SKM-1 (cell line): ENCODE data around the gene GPR39.

ENCODE experiments used
- DNase-seq: peaks from one replicate; lab custom pipeline; 2025; ENCODE audit not compliant: unreplicated experiment; lab: John Stamatoyannopoulos, UW

GPR39 gene

DNA sequence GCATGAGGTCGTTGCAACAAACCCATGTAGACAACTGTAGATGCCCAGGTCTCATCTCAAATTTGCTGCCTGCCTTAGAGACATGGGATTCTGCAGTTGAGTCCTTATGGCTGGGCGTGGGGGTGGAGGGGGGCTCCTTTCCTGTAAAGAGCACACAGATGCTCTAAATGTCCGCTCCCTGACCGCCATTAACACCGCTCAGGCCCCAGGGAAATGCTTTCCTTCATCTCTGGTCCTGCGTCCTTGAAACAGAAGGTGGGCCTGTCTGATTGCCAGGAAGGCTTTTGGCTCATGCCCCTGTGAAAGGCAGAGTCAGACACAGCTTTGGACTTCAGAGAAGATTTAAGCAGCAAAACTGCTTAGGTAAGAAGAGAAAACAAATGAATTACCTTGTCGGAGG is 25.7 kb downstream of the GPR39 start:
- DNase-seq: no peak

DNA sequence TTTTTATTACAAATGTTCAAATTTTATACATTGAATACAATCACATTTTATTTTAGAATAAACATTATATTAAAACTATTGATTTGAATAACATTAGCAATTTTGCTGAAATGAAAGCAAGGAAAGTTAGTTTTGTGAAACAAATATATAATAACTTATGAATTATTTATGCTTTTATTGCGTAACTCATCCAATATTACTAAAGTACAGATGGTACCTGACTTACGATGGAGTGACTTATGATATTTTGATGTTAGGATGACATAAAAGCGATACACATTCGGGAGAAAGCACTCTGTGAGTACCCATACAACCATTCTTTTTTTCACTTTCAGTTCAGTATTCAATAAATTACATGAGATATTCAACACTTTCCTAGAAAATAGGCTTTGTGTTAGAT is 26.5 kb downstream of the GPR39 start:
- no peak for DNase-seq

DNA sequence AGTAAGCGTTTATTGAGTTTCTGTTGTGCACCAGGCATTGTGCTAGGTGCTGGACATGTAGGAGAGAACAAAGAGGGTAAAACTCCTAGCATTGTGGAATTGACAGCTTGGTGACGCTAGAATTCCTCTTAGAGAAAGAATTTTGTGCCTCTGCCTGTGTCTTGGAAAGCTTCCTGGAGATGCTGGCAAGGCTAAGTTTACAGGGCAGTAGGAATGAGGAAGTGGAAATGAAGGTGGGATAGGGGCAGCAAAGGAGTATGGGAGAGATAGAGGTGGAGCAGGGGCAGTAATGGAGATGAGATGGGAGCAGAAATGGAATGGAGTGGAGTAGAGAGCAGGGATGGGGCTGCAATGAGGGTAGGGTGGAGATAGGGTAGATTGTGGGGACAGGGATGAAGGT is 29.8 kb downstream of the GPR39 start:
- DNase-seq: no peak

DNA sequence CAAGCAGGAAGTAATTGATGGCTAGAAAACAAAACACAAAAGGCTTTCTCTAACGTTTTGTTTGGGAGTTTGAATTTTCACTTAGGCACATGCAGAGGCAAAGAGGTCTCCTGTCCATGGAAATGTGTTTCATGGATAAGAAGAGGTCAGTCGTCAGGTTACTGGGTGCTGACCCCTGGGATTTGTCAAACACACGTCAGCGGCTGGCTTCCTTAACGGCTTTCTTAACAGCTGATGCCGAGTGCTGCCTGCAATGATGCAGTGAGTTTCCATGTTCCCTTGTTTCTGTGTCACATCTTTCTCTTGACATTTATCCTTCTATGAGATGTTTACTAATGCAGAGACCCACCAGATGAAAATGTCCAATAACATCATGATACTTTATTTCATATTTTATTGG is 31.7 kb downstream of the GPR39 start:
- no peak for DNase-seq

DNA sequence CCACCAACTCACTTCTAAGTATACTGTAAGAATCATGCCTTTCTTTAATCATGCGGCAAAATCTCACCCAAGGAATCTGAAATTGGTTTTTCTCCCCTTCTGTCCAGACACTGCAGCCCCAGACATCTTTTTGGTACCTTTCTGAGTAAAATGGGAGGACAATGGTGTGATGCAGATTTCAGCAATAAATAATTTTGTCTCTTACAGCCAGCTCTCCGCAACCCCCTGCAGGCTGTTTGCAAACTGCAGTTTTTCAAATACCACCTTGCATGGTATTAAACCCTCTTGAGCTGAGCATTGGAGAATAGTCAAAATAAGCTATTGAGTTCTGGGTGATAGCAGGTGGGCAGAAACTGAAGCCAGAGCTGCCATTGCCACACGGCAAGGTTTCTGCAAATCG is 32.2 kb downstream of the GPR39 start:
- DNase-seq: no peak

DNA sequence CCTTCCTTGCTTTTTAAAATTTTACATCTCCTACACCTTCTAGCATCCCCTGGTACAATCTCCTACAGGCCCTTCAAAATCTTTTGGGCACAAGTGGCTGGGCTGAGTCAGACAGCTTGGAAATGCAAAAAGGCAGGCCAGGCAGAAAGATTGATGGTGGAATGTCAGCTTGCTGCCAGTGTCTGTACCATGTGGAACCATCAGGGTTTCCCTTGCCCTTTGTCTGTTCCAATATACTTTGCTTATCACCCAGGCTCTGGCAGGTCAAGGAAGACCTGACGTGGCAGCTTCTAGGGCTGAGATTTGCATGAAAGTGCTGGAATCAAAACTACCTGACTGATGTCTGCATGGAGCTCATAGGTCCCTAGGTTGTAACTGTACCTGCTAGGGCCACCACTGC is 33.3 kb downstream of the GPR39 start:
- DNase-seq: no peak

DNA sequence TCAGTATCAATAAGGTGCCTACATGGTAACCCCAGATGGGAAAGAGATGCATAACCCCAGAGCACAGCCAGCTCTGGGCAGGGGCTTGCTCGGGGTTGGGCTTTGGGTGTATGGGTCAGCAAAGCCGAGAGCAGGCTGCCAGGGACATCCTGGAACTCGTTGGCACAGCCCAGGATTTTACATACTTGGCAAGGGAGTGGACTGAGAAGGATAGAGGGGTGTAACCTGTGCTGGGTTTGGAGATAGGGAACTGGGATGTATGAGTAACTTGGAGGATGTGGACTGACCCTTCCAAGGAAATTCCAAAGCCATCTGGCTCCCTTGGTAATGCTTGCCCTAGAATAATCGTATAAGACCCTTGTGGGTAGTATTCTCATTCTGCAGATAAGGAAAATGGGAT is 44.2 kb downstream of the GPR39 start:
- no peak for DNase-seq

DNA sequence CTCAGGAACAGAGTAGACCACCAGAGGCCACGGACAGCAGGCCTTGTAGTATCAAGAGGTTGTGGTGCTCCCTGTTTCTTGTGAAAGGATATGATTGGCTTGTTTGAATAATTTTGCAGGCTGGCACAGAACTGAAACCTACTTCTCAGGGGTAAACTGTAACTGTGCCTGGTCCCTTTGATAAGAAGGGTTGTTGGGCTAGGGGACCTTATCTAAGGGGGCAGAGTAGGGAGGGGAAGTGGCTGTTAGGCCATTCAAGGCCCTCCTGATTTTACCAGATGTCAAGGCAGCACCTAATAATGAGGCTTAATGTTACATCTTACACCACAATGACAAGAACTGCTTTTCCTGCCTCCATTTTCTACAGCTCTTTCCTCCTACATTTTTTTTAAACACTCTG is 45.6 kb downstream of the GPR39 start:
- DNase-seq: no peak

DNA sequence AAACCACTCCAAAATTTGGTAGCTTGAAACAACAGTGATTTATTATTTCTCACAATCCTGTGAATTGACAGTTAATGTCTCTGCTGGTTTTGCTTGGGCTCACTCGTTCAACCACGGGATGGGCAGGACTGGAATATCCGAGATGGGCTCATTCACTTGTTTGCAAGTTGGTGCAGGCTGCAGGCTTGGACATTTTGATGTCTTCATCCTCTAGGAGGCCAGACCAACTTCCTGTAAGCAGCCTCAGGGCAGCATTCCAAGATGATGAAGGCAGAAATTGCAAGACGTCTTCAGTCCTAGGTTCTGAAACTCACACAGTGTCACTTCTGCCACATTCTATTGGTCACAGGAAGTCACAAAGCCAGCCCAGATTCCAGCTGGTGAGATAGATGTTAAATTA is 47.1 kb downstream of the GPR39 start:
- no peak for DNase-seq

DNA sequence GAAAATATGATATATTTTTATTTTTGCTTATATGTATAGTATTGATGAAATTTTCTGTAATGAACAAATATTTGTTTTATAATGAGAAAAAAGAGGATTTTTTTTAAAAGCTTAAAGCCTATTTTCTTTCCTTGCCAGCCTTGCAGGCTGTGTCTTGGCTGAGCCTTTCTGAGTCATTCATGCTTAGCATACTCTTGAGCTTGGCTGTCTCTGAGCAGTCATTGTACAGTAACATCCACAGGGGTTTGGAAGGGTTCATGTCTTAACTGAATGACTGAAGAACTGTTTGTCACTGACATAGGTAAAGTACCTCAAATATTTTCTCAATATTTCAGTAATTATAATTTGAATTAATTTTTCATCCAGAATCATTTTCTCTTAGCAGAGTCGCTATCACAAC is 49.3 kb downstream of the GPR39 start:
- DNase-seq: no peak

DNA sequence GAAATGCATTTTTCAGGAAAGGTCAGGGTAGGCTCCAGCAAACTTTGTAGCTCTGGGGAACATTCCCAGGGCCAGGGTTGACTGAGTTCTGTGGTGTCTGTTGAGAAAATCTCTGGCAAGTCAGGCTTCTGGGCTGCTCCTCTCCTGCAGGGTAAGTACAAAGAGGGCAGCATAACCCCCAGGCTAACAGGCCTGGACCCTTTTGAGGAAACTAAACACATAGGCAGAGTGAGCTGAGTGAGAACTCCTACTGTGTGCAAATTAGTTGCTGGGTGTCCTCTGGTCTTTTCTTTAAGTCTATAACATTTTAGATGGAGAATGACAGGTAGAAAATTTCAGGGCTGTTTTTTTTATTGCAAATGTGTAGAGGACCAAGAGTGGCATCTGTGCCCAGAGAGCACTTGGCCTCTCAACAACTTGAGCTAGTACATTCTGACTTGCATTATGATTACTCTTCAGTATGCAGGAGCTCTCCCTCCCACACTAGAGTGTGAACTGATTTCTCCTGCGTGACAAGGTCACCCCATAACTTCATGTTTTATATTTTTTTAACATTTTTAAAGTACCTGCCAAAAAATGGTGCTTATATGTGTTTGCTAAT is 49.9 kb downstream of the GPR39 start:
- DNase-seq: no peak

DNA sequence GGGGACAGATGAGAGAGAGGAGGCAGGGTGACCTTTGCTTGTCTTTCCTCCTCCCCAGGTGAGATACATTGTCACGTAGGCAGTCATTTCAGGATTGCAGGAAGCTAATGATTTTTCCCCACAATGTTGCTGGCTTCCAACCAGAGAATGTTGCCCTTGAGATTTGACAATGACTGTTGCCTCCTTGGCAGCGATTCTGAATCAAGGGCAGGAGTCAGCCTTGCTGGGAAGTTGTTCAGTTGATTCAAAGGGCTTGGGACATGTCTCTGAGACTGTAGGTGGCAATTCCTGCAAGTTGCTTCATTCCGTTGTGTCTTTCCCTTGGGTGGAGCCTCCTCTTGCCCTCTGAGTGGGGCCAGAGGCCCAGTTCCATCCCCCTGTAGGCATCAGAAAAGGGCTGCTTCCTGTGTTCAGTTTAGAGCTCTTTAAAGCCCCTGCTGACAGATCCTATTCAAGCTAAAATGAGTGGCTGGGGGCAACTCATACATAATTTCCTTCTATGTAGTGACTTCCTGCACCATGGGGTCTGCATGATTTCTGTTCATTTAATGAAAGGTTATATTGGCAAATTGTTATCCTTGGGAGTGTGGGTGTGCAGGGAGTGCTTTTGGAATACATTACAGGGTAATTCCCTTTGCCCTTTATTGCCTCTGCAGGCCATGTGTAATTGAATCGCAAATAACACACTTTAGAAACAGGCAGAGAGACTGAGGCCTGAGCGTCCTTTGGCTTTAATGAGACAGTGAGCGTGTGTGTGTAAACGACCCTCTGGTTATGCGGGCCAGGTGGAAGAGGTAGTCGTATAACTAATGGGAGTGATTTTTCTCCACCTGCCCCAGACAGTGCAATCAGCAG is 52.4 kb downstream of the GPR39 start:
- DNase-seq: no peak

DNA sequence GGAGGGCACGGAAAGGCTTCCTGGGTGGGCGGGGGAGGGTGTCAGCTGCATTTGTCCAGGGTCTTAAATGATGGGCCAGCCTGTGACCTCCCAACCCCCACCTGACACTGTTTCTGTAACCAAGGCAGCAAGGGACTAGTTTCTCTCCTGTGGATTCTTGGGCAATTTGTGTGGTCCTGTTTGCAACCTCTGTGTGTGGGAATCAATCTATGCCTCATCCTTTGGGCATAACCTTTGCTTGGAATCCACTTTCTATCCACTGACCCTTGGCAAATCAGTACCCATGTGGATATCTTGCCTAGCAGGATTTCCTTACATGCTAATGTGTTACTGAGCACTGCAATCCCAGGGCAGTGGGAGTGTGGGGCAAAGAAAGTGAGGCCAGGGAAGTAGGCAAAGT is 54.1 kb downstream of the GPR39 start:
- no peak for DNase-seq

DNA sequence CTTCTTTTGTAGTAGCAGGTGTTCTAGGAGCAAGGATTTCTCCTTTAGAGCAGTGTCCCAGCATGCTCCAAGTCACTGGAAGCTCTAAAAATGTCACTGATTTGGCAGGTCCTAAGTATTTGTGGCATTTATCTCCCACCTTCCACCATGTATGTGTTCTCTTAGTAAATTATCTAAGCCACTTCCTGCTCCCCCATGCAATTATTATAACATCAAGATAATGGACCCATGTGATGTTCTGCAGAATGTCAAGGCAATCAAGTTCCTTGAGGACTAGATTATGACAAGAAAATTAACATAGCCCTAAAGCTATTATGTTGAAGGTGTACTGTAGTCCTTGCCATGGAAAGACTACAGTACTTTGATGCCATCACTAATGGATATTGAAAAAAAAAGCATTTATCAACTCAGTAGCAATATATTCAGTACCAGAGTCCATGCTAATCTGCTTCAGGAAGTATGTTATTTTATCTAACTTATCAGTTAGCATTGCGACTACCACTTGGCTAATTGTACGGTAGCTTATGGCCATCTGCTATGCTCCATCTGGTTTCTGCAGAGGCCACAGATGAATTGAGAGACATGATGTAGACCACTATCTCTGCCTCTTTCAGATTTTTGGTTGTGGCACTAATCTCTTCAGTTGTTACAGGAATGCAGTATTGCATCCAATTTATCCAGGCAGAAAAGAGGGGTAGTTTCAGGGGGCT is 56.7 kb downstream of the GPR39 start:
- no peak for DNase-seq

DNA sequence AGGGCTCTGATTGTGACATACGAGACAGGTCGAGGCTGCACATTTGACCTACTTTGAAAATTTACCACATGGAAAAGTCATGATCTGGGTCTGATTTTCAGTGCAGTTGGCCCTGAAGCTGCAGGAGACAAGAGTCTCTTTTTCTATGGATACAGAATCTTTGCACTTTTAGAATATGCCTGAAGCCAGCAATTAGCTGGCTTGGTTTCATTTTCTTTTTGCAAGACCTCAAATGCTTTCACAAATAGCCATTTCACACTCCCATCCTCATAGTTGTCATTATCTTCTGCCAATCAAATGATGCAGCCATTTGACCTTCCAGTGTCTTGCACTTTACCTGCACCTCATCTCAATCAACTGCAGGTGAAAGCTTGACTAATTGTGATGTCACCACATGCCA is 59.0 kb downstream of the GPR39 start:
- DNase-seq: no peak

DNA sequence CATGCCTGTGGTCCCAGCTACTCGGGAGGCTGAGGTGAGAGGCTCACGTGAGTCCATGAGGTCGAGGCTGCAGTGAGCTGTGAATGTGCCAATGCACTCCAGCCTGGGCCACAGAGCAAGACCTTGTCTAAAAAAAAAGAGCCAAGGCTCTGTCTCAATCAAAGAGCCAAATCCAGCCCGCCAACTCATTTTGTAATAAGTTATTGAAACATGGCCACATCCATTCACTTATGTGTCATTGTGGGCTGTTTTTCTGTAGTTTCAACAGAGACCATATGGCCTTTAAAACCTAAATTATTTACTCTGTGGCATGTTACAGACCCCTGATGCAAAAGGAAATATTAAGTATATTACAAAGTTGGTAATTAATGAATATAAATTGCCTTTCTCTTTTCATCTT is 60.8 kb downstream of the GPR39 start:
- no peak for DNase-seq

DNA sequence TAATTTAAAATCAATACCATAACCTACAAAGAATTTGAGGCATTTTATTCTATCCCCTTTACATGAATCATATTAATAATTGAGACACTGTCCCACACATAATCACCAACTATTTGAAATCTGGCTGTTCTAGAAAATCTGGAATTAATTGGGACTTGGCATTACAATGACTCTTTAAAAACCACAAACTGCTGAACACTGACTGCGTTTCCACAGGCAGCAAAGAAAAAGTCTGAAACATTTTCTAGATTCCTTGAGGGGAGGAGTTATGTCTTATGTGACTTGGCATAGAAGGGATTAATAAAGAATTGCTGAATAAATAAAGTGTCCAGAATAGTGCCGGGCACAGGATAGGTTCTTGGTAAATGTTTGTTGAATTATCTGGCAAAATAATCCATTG is 61.4 kb downstream of the GPR39 start:
- DNase-seq: no peak

DNA sequence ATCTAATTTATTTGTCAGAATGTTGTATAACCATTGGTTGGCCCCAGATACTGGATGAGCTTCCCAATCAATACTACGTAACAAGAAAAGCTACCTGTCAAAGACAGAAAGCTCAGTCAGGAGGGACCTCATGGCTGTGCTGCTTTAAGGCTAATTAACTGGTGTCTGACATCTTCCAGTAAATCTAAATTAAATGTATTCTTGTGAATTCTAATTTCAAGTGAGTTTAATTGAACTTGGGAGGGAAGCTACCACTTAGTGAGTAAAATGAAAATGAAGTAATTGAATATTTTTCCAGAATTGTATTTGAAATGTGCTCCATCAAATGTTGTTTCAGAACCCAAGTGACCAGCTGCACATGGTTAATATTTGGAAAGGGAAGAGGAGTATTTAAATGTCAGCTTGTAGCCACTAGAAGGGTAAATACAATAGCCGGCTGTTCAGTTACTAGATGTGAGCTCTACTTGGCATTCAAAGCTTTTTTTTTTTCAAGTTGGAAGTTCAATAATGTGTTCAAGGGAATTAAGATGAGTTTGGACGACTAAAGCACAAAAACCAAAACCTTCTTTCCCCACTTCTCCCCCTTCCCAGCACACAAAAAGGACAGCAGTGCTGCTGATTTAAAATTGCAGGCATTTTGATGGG is 62.0 kb downstream of the GPR39 start:
- DNase-seq: no peak

DNA sequence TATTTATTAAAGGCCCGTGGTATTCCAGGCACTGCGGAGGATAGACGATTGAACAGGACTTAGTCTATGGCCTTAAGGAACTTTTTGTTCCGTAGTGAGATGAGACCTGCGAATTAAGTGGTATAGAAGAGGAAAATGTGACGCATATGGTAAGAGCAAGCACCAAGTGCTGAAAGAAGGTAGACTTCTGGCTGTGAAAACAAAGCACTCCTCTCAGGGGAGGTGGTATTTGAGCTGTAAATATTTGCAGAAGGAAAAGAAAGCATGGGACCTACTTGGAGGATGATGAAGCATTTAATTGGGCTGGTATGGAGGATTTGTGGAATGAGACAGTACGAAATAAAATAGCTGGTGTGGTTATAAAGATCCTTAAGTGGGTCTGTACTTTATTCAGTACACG is 62.5 kb downstream of the GPR39 start:
- DNase-seq: no peak

DNA sequence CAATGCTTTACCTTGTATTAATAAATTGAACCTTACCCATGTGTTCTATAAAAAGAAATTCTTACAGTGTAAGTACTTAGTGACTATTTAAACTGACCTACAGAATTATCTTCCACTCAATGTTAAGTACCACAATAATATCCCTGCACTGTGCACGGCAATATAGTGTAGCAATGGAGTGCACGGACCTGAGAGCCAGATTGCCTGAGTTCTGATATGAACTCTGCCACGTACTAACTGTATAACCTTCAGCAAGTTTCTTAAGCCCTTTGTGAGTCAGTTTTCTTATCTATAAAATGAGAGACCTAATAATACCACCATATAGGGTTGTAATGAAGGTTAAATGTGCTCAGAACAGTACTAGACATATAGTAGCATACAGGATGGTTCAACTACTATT is 66.2 kb downstream of the GPR39 start:
- DNase-seq: no peak

DNA sequence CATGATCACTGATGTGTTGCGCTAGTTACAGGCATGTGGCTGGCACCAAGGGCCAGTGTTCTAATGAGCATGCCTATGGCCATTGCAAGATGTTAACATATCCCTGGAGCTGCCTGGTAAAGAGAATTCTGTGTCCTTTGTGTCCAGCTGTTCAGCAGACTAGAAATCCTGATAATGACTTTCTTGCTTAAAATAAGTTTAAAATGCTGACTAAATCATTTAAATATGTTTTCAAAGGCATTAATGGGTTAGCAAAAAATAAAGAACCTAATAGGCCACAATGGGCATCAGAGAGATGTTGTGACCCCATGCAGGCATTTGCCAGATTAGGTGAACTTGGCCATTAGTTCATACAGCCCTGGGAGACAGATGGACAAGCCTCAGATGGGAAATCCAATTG is 67.5 kb downstream of the GPR39 start:
- DNase-seq: no peak

DNA sequence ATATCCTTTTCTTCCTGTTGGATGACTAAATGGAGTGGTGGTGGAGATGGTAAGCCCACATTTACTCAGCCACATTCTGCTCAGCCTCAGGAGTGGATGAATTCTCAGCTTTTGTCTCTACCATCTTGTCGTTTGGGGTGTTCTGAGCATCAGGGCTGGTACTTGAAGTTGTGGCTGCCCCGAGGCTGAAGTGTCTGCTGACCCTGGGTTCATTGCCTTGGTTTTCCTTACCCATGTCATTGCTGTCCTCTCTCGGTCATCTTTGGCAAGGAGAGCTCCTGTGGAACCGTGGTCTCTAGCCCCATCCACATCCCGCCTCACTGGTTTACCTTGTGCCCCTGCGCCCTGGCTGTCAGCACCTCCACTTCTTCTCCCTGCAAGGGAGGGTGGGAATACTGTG is 71.9 kb downstream of the GPR39 start:
- no peak for DNase-seq
